HepG2 (cell line): ENCODE data around the gene SLC25A10. TPM values are rescaled to one million over a fixed set of nuclear protein-coding genes. Genes with fewer than 3 reads are reported as not detected.

Experiments
- AGO1 ChIP-seq: fragments of 200-400 bp; formaldehyde crosslinking; IDR thresholded peaks from 2 replicates; pipeline ENCODE4 v1.6.1; 2017; ENCODE audit warnings: mild to moderate bottlenecking, low read depth, low read length, moderate library complexity; ENCODE audit not compliant: poor library complexity, severe bottlenecking
- BRD4 ChIP-seq: sonication (generic); formaldehyde crosslinking; IDR thresholded peaks from 2 replicates; pipeline ENCODE4 v1.4.0; 2020; ENCODE audit warnings: missing genetic modification reagents
- GATA4 ChIP-seq: sonication (generic); IDR thresholded peaks from 2 replicates; pipeline ENCODE4 v1.6.1; 2016; ENCODE audit warnings: antibody characterized with exemption, low read depth, borderline replicate concordance
- GPBP1L1 ChIP-seq: sonication (generic); formaldehyde crosslinking; IDR thresholded peaks from 2 replicates; pipeline ENCODE4 v1.5.0; 2020; ENCODE audit warnings: mild to moderate bottlenecking, missing genetic modification reagents
- HIC2 ChIP-seq: sonication (generic); formaldehyde crosslinking; IDR thresholded peaks from 2 replicates; pipeline ENCODE4 v1.9.0; 2022; ENCODE audit warnings: low read depth, missing genetic modification reagents
- HOXA3 ChIP-seq: sonication (generic); formaldehyde crosslinking; IDR thresholded peaks from 2 replicates; pipeline ENCODE4 v1.5.0; 2020; ENCODE audit warnings: missing genetic modification reagents
- LRRFIP1 ChIP-seq: sonication (generic); formaldehyde crosslinking; conservative IDR thresholded peaks from 2 replicates; pipeline ENCODE4 v1.4.0; 2020; ENCODE audit warnings: missing genetic modification reagents
- MYNN ChIP-seq: sonication (generic); formaldehyde crosslinking; IDR thresholded peaks from 2 replicates; pipeline ENCODE4 v1.4.0; 2020; ENCODE audit warnings: mild to moderate bottlenecking, low read depth, missing genetic modification reagents
- NAIF1 ChIP-seq: sonication (generic); formaldehyde crosslinking; IDR thresholded peaks from 2 replicates; pipeline ENCODE4 v1.5.0; 2020; ENCODE audit warnings: mild to moderate bottlenecking, missing genetic modification reagents, borderline replicate concordance
- NCOA1 ChIP-seq: sonication (generic); formaldehyde crosslinking; IDR thresholded peaks from 2 replicates; pipeline ENCODE4 v1.9.0; 2021; ENCODE audit warnings: missing genetic modification reagents
- NRL ChIP-seq: sonication (generic); formaldehyde crosslinking; IDR thresholded peaks from 2 replicates; pipeline ENCODE4 v1.5.0; 2020; ENCODE audit warnings: missing genetic modification reagents, mild to moderate bottlenecking, moderate library complexity, borderline replicate concordance
- RFX5 ChIP-seq: IDR thresholded peaks from 2 replicates; pipeline ENCODE4 v1.6.1; 2011; ENCODE audit warnings: low read depth, low read length, improper control_type of control experiment
- SAP130 ChIP-seq: IDR thresholded peaks from 2 replicates; pipeline ENCODE4 v1.6.1; 2016; ENCODE audit warnings: low read depth
- SMAD1 ChIP-seq: sonication (generic); formaldehyde crosslinking; IDR thresholded peaks from 2 replicates; pipeline ENCODE4 v1.4.0; 2020; ENCODE audit warnings: missing genetic modification reagents, low read depth, mild to moderate bottlenecking, borderline replicate concordance
- TEAD2 ChIP-seq: sonication (generic); formaldehyde crosslinking; IDR thresholded peaks from 2 replicates; pipeline ENCODE4 v1.9.0; 2021; ENCODE audit warnings: missing genetic modification reagents
- U2AF2 ChIP-seq: fragments of 200-400 bp; formaldehyde crosslinking; IDR thresholded peaks from 2 replicates; pipeline ENCODE4 v1.6.1; 2017; ENCODE audit warnings: low read depth, mild to moderate bottlenecking, low read length
- ZFP1 ChIP-seq: IDR thresholded peaks from 2 replicates; pipeline ENCODE4 v1.6.1; 2016
- ZNF530 ChIP-seq: sonication (generic); formaldehyde crosslinking; IDR thresholded peaks from 2 replicates; pipeline ENCODE4 v1.5.0; 2020; ENCODE audit warnings: low read depth, mild to moderate bottlenecking, missing genetic modification reagents
- ZNF549 ChIP-seq: sonication (generic); formaldehyde crosslinking; IDR thresholded peaks from 2 replicates; pipeline ENCODE4 v1.5.0; 2020; ENCODE audit warnings: missing genetic modification reagents
- ZNF557 ChIP-seq: sonication (generic); formaldehyde crosslinking; IDR thresholded peaks from 2 replicates; pipeline ENCODE4 v1.4.0; 2020; ENCODE audit warnings: missing genetic modification reagents
- ZNF674 ChIP-seq: sonication (generic); formaldehyde crosslinking; IDR thresholded peaks from 2 replicates; pipeline ENCODE4 v1.5.0; 2020; ENCODE audit warnings: low read depth, mild to moderate bottlenecking, missing genetic modification reagents
- ZNF709 ChIP-seq: sonication (generic); formaldehyde crosslinking; IDR thresholded peaks from 2 replicates; pipeline ENCODE4 v1.5.0; 2020; ENCODE audit warnings: mild to moderate bottlenecking, missing genetic modification reagents
- ZNF879 ChIP-seq: sonication (generic); formaldehyde crosslinking; IDR thresholded peaks from 2 replicates; pipeline ENCODE4 v1.8.1; 2023; ENCODE audit warnings: missing genetic modification reagents
- polyA plus RNA-seq, 8 experiments: library from polyadenylated mRNA; depleted of rRNA in 3 of 8; stranded (reverse) in 7 of 8; unstranded in 1 of 8; fragments of >200 nt; fragmentation: Illumina TruSeq in 4 of 8; extraction: Trizol in 4 of 8; gene quantifications; 2 replicates each; pipeline versions ENCODE4 v1.2.1 to v1.2.3, GENCODE V29; 2011 to 2016; ENCODE audit warnings: low read depth in 4 of 8, missing spikeins in 1 of 8, mixed read lengths in 1 of 8; ENCODE audit not compliant: insufficient read depth in 1 of 8
- total RNA-seq, 5 experiments: library from RNA; depleted of rRNA; stranded (reverse); fragments of >200 nt; fragmentation: Illumina TruSeq; extraction: Trizol; gene quantifications; 2 replicates each; pipeline ENCODE4 v1.2.3, GENCODE V29; 2016; ENCODE audit warnings: low read depth in 1 of 5

Gene SLC25A10
- total and polyA plus RNA-seq, 2 of the 13 experiments (the other 11 are each of a cell fraction or from before 2014, with no cell fraction given) = 46.5 to 140 TPM

- TF ChIP-seq GPBP1L1 = no peak
- no peak for TF ChIP-seq NCOA1 (CRISPR knock-in tag)
- no peak for TF ChIP-seq NAIF1 (CRISPR knock-in tag)
- no peak for TF ChIP-seq HOXA3 (CRISPR knock-in tag)
- TF ChIP-seq BRD4 (CRISPR knock-in tag) = no peak
- TF ChIP-seq TEAD2 = no peak
- no peak for TF ChIP-seq ZNF549 (CRISPR knock-in tag)
- no peak for TF ChIP-seq ZNF709 (CRISPR knock-in tag)
- no peak for TF ChIP-seq GATA4
- TF ChIP-seq HIC2 (CRISPR knock-in tag) = no peak
- TF ChIP-seq LRRFIP1 (CRISPR knock-in tag) = no peak
- TF ChIP-seq SAP130 (CRISPR knock-in tag) = no peak
- TF ChIP-seq ZNF674 = no peak
- TF ChIP-seq SMAD1 (CRISPR knock-in tag) = 0 out of 2 replicates have a peak, but pooled peaks have one; percentile 44
- no peak for TF ChIP-seq U2AF2
- TF ChIP-seq NRL (CRISPR knock-in tag) = no peak; the same call in 1 of the 2 replicates
- TF ChIP-seq MYNN (CRISPR knock-in tag) = no peak
- no peak for TF ChIP-seq ZNF879 (CRISPR knock-in tag)
- peak; percentile 87 for TF ChIP-seq AGO1
- TF ChIP-seq ZFP1 (CRISPR knock-in tag) = no peak
- no peak for TF ChIP-seq ZNF557 (CRISPR knock-in tag)
- TF ChIP-seq RFX5 = no peak
- TF ChIP-seq ZNF530 (CRISPR knock-in tag) = no peak
Observed at GRCh38 chr17:81701288-81702071, 10.6 kb upstream of the SLC25A10 start (continued).
